GM08714 (cell line): ENCODE data around the gene CASP7.
"Not testable (repeated sequence)": the region's sequence is repeated elsewhere in the genome, so short reads cannot be mapped to it uniquely, and the experiment has no call there.

Source experiments
- H3K4me3 ChIP-seq: fragments of 200-500 bp; sonication (Bioruptor generic); 2 replicates; pipeline ENCODE4 v1.5.1; 2014; ENCODE audit warnings: mild to moderate bottlenecking, low read length, inconsistent platforms
- ZNF274 ChIP-seq: IDR thresholded peaks from 2 replicates; pipeline ENCODE4 v1.6.1; 2012; ENCODE audit warnings: mild to moderate bottlenecking, low read depth, low read length

Gene CASP7

GRCh38 chr10:113746217-113746957, 66.7 kb downstream of the CASP7 start:
- no peak for TF ChIP-seq ZNF274

GRCh38 chr10:113751181-113751732, 71.5 kb downstream of the CASP7 start, which contains the start of gene PLEKHS1:
TSS of gene PLEKHS1 (plus strand) at chr10:113751682. CDS start at chr10:113755278, 3,596 bp downstream.
- no peak within 1 kb of the TSS for H3K4me3 ChIP-seq
- TF ChIP-seq ZNF274: no peak

More at GRCh38 chr10:113746217-113746957, 66.7 kb downstream of the CASP7 start:
- no peak overlapping the region for H3K4me3 ChIP-seq

- TF ChIP-seq ZNF274: no peak
- H3K4me3 ChIP-seq: no peak overlapping the region
These were observed 72.8 kb downstream of the CASP7 start for GRCh38 chr10:113752553-113752952.

- no peak overlapping the region for H3K4me3 ChIP-seq
- no peak for TF ChIP-seq ZNF274
These were observed 73.4 kb downstream of the CASP7 start for GRCh38 chr10:113753020-113753692.

- no peak for TF ChIP-seq ZNF274
- no peak overlapping the region for H3K4me3 ChIP-seq
These were observed 74.4 kb downstream of the CASP7 start for GRCh38 chr10:113754125-113754524.

GRCh38 chr10:113754768-113755167, 75.1 kb downstream of the CASP7 start:
- no peak for TF ChIP-seq ZNF274
- no peak overlapping the region for H3K4me3 ChIP-seq

GRCh38 chr10:113756940-113757543, 77.3 kb downstream of the CASP7 start:
- TF ChIP-seq ZNF274: no peak
- H3K4me3 ChIP-seq: no peak overlapping the region

GRCh38 chr10:113762083-113762482, 82.4 kb downstream of the CASP7 start:
- no peak overlapping the region for H3K4me3 ChIP-seq
- TF ChIP-seq ZNF274: no peak

- H3K4me3 ChIP-seq: no peak overlapping the region
- no peak for TF ChIP-seq ZNF274
These were observed 84.9 kb downstream of the CASP7 start for GRCh38 chr10:113764582-113764981.

- H3K4me3 ChIP-seq: no peak overlapping the region
- TF ChIP-seq ZNF274: no peak
These were observed 86.2 kb downstream of the CASP7 start for GRCh38 chr10:113765910-113766309.

- TF ChIP-seq ZNF274: no peak
- H3K4me3 ChIP-seq: no peak overlapping the region
These were observed 87.5 kb downstream of the CASP7 start for GRCh38 chr10:113767222-113767621.

- TF ChIP-seq ZNF274: no peak
These were observed 90.6 kb downstream of the CASP7 start for GRCh38 chr10:113770346-113770745.

GRCh38 chr10:113771131-113771530, 91.4 kb downstream of the CASP7 start:
- not testable (repeated sequence) for H3K4me3 ChIP-seq

More at GRCh38 chr10:113770346-113770745, 90.6 kb downstream of the CASP7 start:
- no peak overlapping the region for H3K4me3 ChIP-seq

- H3K4me3 ChIP-seq: no peak overlapping the region
- TF ChIP-seq ZNF274: no peak
These were observed 96.1 kb downstream of the CASP7 start for GRCh38 chr10:113775686-113776294.
